Skin epidermis (tissue), 12 donors: Measurements from ENCODE around the gene CHST11.
"Not testable (repeated sequence)": the region's sequence is repeated elsewhere in the genome, so short reads cannot be mapped to it uniquely, and the experiment has no call there.

Experiments
- H3K27ac ChIP-seq, 21 experiments: fragments of 200-600 bp; sonication (generic) in 11 of 21; one replicate each; pipeline ENCODE4 v1.5.0; 2020; ENCODE audit warnings: mild to moderate bottlenecking in 3 of 21, inconsistent platforms in 2 of 21, moderate library complexity in 2 of 21
- H3K4me3 ChIP-seq, 7 experiments: fragments of 200-600 bp; sonication (generic) in 2 of 7; one replicate each; pipeline ENCODE4 v1.5.0; 2020; ENCODE audit warnings: inconsistent platforms in 2 of 7, mild to moderate bottlenecking in 2 of 7, moderate library complexity in 1 of 7

Gene CHST11

GRCh38 chr12:104604995-104605675 lies 148.4 kb downstream of the CHST11 start:
- Histone ChIP-seq H3K27ac (peak overlapping the region in 19 of 21 experiments; percentile 26 to 89 (median 69)), H3K4me3 (no peak overlapping the region)

GRCh38 chr12:104605685-104606084 lies 148.9 kb downstream of the CHST11 start:
- H3K27ac ChIP-seq, result peak overlapping the region in 20 of 21 experiments; percentile 12 to 89 (median 68)
- H3K4me3 ChIP-seq, result no peak overlapping the region

- Histone ChIP-seq H3K27ac (peak overlapping the region in 1 of 21 experiments; percentile 18), H3K4me3 (no peak overlapping the region)
Measured at GRCh38 chr12:104608998-104609397, 152.2 kb downstream of the CHST11 start.

- peak overlapping the region in 1 of 21 experiments; percentile 6 for H3K27ac ChIP-seq
- H3K4me3 ChIP-seq, result no peak overlapping the region
Measured at GRCh38 chr12:104609445-104609844, 152.7 kb downstream of the CHST11 start.

- Histone ChIP-seq H3K27ac (no peak overlapping the region), H3K4me3 (no peak overlapping the region)
Measured at GRCh38 chr12:104610513-104611235, 153.9 kb downstream of the CHST11 start.

GRCh38 chr12:104611671-104612070 lies 154.9 kb downstream of the CHST11 start:
- no peak overlapping the region for H3K4me3 ChIP-seq
- peak overlapping the region in 1 of 21 experiments; percentile 21 for H3K27ac ChIP-seq

- H3K4me3 ChIP-seq, result not testable (repeated sequence)
- peak overlapping the region in 1 of 21 experiments; percentile 17 for H3K27ac ChIP-seq
Measured at GRCh38 chr12:104613372-104613771, 156.6 kb downstream of the CHST11 start.

GRCh38 chr12:104615048-104615561 lies 158.4 kb downstream of the CHST11 start:
- peak overlapping the region in 8 of 21 experiments; percentile 15 to 60 (median 43) for H3K27ac ChIP-seq
- H3K4me3 ChIP-seq, result no peak overlapping the region

GRCh38 chr12:104618691-104619090 lies 161.9 kb downstream of the CHST11 start:
- Histone ChIP-seq H3K27ac (no peak overlapping the region), H3K4me3 (no peak overlapping the region)

GRCh38 chr12:104619305-104619704 lies 162.6 kb downstream of the CHST11 start:
- Histone ChIP-seq H3K27ac (no peak overlapping the region), H3K4me3 (no peak overlapping the region)

GRCh38 chr12:104620837-104621531 lies 164.2 kb downstream of the CHST11 start:
- Histone ChIP-seq H3K27ac (no peak overlapping the region), H3K4me3 (no peak overlapping the region)

GRCh38 chr12:104622928-104623327 lies 166.2 kb downstream of the CHST11 start:
- H3K27ac ChIP-seq, result no peak overlapping the region
- no peak overlapping the region for H3K4me3 ChIP-seq

- no peak overlapping the region for H3K27ac ChIP-seq
Measured at GRCh38 chr12:104623883-104624282, 167.1 kb downstream of the CHST11 start.

GRCh38 chr12:104624529-104624928 lies 167.8 kb downstream of the CHST11 start:
- no peak overlapping the region for H3K27ac ChIP-seq
- H3K4me3 ChIP-seq, result no peak overlapping the region

More at GRCh38 chr12:104623883-104624282, 167.1 kb downstream of the CHST11 start:
- H3K4me3 ChIP-seq, result no peak overlapping the region

- Histone ChIP-seq H3K27ac (peak overlapping the region in 1 of 21 experiments; percentile 51), H3K4me3 (no peak overlapping the region)
Measured at GRCh38 chr12:104626069-104626837, 169.5 kb downstream of the CHST11 start.

GRCh38 chr12:104627231-104627989 lies 170.7 kb downstream of the CHST11 start:
- no peak overlapping the region for H3K27ac ChIP-seq
- no peak overlapping the region for H3K4me3 ChIP-seq

GRCh38 chr12:104627990-104628830 lies 171.5 kb downstream of the CHST11 start:
- Histone ChIP-seq H3K27ac (no peak overlapping the region), H3K4me3 (no peak overlapping the region)

- no peak overlapping the region for H3K27ac ChIP-seq
- H3K4me3 ChIP-seq, result no peak overlapping the region
Measured at GRCh38 chr12:104628831-104629135, 172.0 kb downstream of the CHST11 start.
